NCI-H1930 (cell line): ENCODE data around the gene NDP.

Source experiments
- DNase-seq, 2 experiments: peaks; one replicate each; lab custom pipeline; 2025; lab: John Stamatoyannopoulos, UW

NDP gene

GRCh38 chrX:43973249-43974099 is at the start of gene NDP:
Gene NDP (minus strand): TSS chrX:43973390. CDS start chrX:43958645, 14,745 bp downstream.
- no peak for DNase-seq

- DNase-seq, result no peak
These were observed 49.8 kb upstream of the NDP start for GRCh38 chrX:44022964-44023363.

GRCh38 chrX:44020693-44021092 is 47.5 kb upstream of the NDP start:
- DNase-seq, result no peak

- no peak for DNase-seq
These were observed 46.7 kb upstream of the NDP start for GRCh38 chrX:44019911-44020310.

GRCh38 chrX:44017676-44018075 is 44.5 kb upstream of the NDP start:
- DNase-seq, result no peak

GRCh38 chrX:44016906-44017305 is 43.7 kb upstream of the NDP start:
- DNase-seq, result no peak

- DNase-seq, result no peak
These were observed 39.4 kb upstream of the NDP start for GRCh38 chrX:44012484-44013096.

GRCh38 chrX:44011506-44011905 is 38.3 kb upstream of the NDP start:
- no peak for DNase-seq

GRCh38 chrX:44010626-44011025 is 37.4 kb upstream of the NDP start:
- no peak for DNase-seq

GRCh38 chrX:44006081-44006480 is 32.9 kb upstream of the NDP start:
- no peak for DNase-seq

GRCh38 chrX:44003975-44004374 is 30.8 kb upstream of the NDP start:
- DNase-seq, result no peak

GRCh38 chrX:44002567-44002966 is 29.4 kb upstream of the NDP start:
- no peak for DNase-seq

- DNase-seq, result no peak
These were observed 25.2 kb upstream of the NDP start for GRCh38 chrX:43998374-43998773.

- no peak for DNase-seq
These were observed 23.3 kb upstream of the NDP start for GRCh38 chrX:43996491-43996890.

GRCh38 chrX:43986083-43986482 is 12.9 kb upstream of the NDP start:
- no peak for DNase-seq

- DNase-seq, result no peak
These were observed 12.3 kb upstream of the NDP start for GRCh38 chrX:43985511-43985910.

GRCh38 chrX:43978226-43978625 is 5.0 kb upstream of the NDP start:
- no peak for DNase-seq

- no peak for DNase-seq
These were observed 3.0 kb upstream of the NDP start for GRCh38 chrX:43976205-43976604.

- no peak for DNase-seq
These were observed 2.6 kb upstream of the NDP start for GRCh38 chrX:43975796-43976195.

GRCh38 chrX:43974741-43975465 is 1.7 kb upstream of the NDP start:
- DNase-seq, result no peak

GRCh38 chrX:43974100-43974475 is 898 bp upstream of the NDP start:
- no peak for DNase-seq

GRCh38 chrX:43971966-43972961 is 926 bp downstream of the NDP start:
- no peak for DNase-seq
